GM12878 (cell line): Measurements from ENCODE around the gene BCL11A. TPM values are rescaled to one million over a fixed set of nuclear protein-coding genes. Genes with fewer than 3 reads are reported as not detected.

ENCODE experiments used
- ATAC-seq: fragments of 200-7000 bp; cut with Tn5 transposase; 3 replicates; pipeline ENCODE4 v1.9.1; 2020; ENCODE audit warnings: mild to moderate bottlenecking, moderate library complexity
- BruUV-seq: library from RNA; stranded (reverse); fragments of 400-500 nt; replicated peaks from 2 replicates; lab custom pipeline; 2021; lab: Mats Ljungman, UMichigan
- CTCF ChIA-PET: fragments of 300-600 bp; sonication (Branson Sonifier 250); formaldehyde crosslinking; extraction: SDS; loops from one replicate; lab custom pipeline; 2021; ENCODE audit warnings: inconsistent platforms; lab: Yijun Ruan, JAX
- POLR2A ChIA-PET: fragments of 350-600 bp; formaldehyde crosslinking; extraction: SDS; loops from one replicate; lab custom pipeline; 2021; ENCODE audit warnings: inconsistent platforms; lab: Charles Lee
- RAD21 ChIA-PET: fragments of 300-600 bp; sonication (Branson Sonifier 250); formaldehyde crosslinking; loops from one replicate; lab custom pipeline; 2023; ENCODE audit warnings: antibody characterized with exemption; ENCODE audit not compliant: unreplicated experiment; lab: Charles Lee
- SMC1A ChIA-PET: fragments of 300-600 bp; sonication (Branson Sonifier 250); formaldehyde crosslinking; loops from one replicate; lab custom pipeline; 2023; ENCODE audit not compliant: unreplicated experiment, uncharacterized antibody; lab: Charles Lee
- DNase-seq: peaks from one replicate; pipeline ENCODE4 v3.0.0-alpha.2; 2011; ENCODE audit warnings: low read depth, low spot score
- FAIRE-seq: peaks from 3 replicates; lab custom pipeline; 2011; peaks lifted over from hg19 to GRCh38; lab: Jason Lieb, UNC
- H2AFZ ChIP-seq: 2 replicates; pipeline ENCODE4 v1.6.0; 2011; ENCODE audit warnings: low read depth, low read length, control low read depth; ENCODE audit not compliant: control insufficient read depth
- H3K27ac ChIP-seq: 2 replicates; pipeline ENCODE4 v1.5.1; 2011; ENCODE audit warnings: control low read depth; ENCODE audit not compliant: control insufficient read depth, insufficient read depth
- H3K27me3 ChIP-seq, 2 experiments: replicated peaks in 1 of 2; 2 replicates each; pipeline versions ENCODE4 v1.6.0 to v1.6.1; 2011; ENCODE audit warnings: low read length in 1 of 2; ENCODE audit not compliant: control insufficient read depth in 2 of 2, insufficient read depth in 2 of 2
- H3K36me3 ChIP-seq, 2 experiments: 2 replicates each; pipeline ENCODE4 v1.5.1; 2011; ENCODE audit warnings: low read length in 1 of 2; ENCODE audit not compliant: control insufficient read depth in 2 of 2, insufficient read depth in 2 of 2
- H3K4me1 ChIP-seq: 2 replicates; pipeline ENCODE4 v1.6.1; 2011; ENCODE audit warnings: mild to moderate bottlenecking, low read length, moderate library complexity, mixed read lengths; ENCODE audit not compliant: control insufficient read depth, insufficient read depth
- H3K4me2 ChIP-seq: 2 replicates; pipeline ENCODE4 v1.6.0; 2011; ENCODE audit warnings: control low read depth; ENCODE audit not compliant: control insufficient read depth, insufficient read depth
- H3K4me3 ChIP-seq: fragments of 200-600 bp; sonication (generic); 2 replicates; pipeline ENCODE4 v1.5.1; 2016
- H3K79me2 ChIP-seq: 2 replicates; pipeline ENCODE4 v1.6.0; 2011; ENCODE audit warnings: low read length; ENCODE audit not compliant: control insufficient read depth, insufficient read depth
- H3K9ac ChIP-seq: 2 replicates; pipeline ENCODE4 v1.8.0; 2011; ENCODE audit warnings: low read length, control low read depth, mixed read lengths; ENCODE audit not compliant: control insufficient read depth, insufficient read depth
- H3K9me3 ChIP-seq: replicated peaks from 3 replicates; pipeline ENCODE4 v1.5.1; 2011; ENCODE audit warnings: mild to moderate bottlenecking, low read length; ENCODE audit not compliant: control insufficient read depth, insufficient read depth
- H4K20me1 ChIP-seq: 2 replicates; pipeline ENCODE4 v1.6.0; 2011; ENCODE audit not compliant: control insufficient read depth, insufficient read depth
- EED ChIP-seq: sonication (generic); IDR thresholded peaks from 2 replicates; pipeline ENCODE4 v1.6.1; 2016; ENCODE audit warnings: antibody characterized with exemption, low read depth
- ESRRA ChIP-seq: IDR thresholded peaks from 2 replicates; pipeline ENCODE4 v1.6.1; 2012; ENCODE audit warnings: mild to moderate bottlenecking, low read length, improper control_type of control experiment
- IRF4 ChIP-seq: IDR thresholded peaks from 2 replicates; pipeline ENCODE4 v1.6.1; 2011; ENCODE audit warnings: low read depth, low read length
- MTA2 ChIP-seq: fragments of 450-650 bp; IDR thresholded peaks from 2 replicates; pipeline ENCODE4 v1.6.1; 2016; ENCODE audit warnings: low read depth, mild to moderate bottlenecking, moderate library complexity
- PAX8 ChIP-seq: fragments of 450-650 bp; IDR thresholded peaks from 2 replicates; pipeline ENCODE4 v1.6.1; 2017; ENCODE audit warnings: mild to moderate bottlenecking, moderate library complexity
- SIN3A ChIP-seq: IDR thresholded peaks from 2 replicates; pipeline ENCODE4 v1.6.1; 2012; ENCODE audit warnings: low read depth, low read length, improper control_type of control experiment
- SMARCA5 ChIP-seq: fragments of 450-650 bp; IDR thresholded peaks from 2 replicates; pipeline ENCODE4 v1.6.1; 2017; ENCODE audit warnings: mild to moderate bottlenecking
- STAT3 ChIP-seq: IDR thresholded peaks from 2 replicates; pipeline ENCODE4 v1.6.1; 2011; ENCODE audit warnings: low read depth, low read length, improper control_type of control experiment
- TARDBP ChIP-seq: IDR thresholded peaks from 2 replicates; pipeline ENCODE4 v1.6.1; 2016; ENCODE audit warnings: borderline replicate concordance
- ZZZ3 ChIP-seq: IDR thresholded peaks from 2 replicates; pipeline ENCODE4 v1.6.1; 2011; ENCODE audit warnings: low read depth; ENCODE audit not compliant: control insufficient read depth, insufficient read length
- WGBS: methylation state at CpG from one replicate; pipeline ENCODE4 v1.1.6; 2016; ENCODE audit warnings: low lambda C conversion rate; ENCODE audit not compliant: insufficient replicate concordance, insufficient coverage; ENCODE audit errors: missing lambda C conversion rate; 5-methylcytosine and 5-hydroxymethylcytosine counted together
- in situ Hi-C: fragments of 300-500 bp; cut with MboI; formaldehyde crosslinking; loops from 9 replicates; pipeline ENCODE4 v1.14.3; 2018; ENCODE audit warnings: mixed read lengths
- intact Hi-C: fragments of 100-400 bp; cut with micrococcal nuclease; formaldehyde crosslinking; loops from one replicate; pipeline ENCODE4 v1.14.2; 2022; ENCODE audit not compliant: unreplicated experiment
- polyA plus RNA-seq, 11 experiments: library from polyadenylated mRNA; depleted of rRNA in 4 of 11; unstranded in 6 of 11; stranded (reverse) in 5 of 11; fragments of >200 nt; fragmentation: Nextera tagmentation in 4 of 11; fragmentation: Illumina TruSeq in 1 of 11; extraction: Ambion mirVana in 4 of 11; extraction: Trizol in 1 of 11; gene quantifications; 1 replicate in 1 of 11; 2 replicates in 10 of 11; pipeline versions ENCODE4 v1.2.1 to v1.2.3, GENCODE V29; 2011 to 2016; ENCODE audit warnings: inconsistent platforms in 2 of 11, missing spikeins in 2 of 11, low read depth in 1 of 11
- total RNA-seq, 4 experiments: library from RNA; depleted of rRNA in 3 of 4; stranded (reverse); fragments of >200 nt in 3 of 4; fragmentation: Illumina TruSeq in 1 of 4; extraction: Trizol in 1 of 4; gene quantifications; 2 replicates each; pipeline versions ENCODE4 v1.2.1 to v1.2.3, GENCODE V29; 2013 to 2021
- TF ChIP-seq, protein P1 (sequence below): IDR thresholded peaks from 2 replicates; pipeline ENCODE4 v1.6.1; 2011; ENCODE audit warnings: low read depth, low read length, improper control_type of control experiment, borderline replicate concordance

BCL11A gene
- total and polyA plus RNA-seq, 10 of the 15 experiments (the other 5 are each of a cell fraction or from before 2014, with no cell fraction given) = 7.5 to 26.6 (median 11.1) TPM; not detected in 1

DNA sequence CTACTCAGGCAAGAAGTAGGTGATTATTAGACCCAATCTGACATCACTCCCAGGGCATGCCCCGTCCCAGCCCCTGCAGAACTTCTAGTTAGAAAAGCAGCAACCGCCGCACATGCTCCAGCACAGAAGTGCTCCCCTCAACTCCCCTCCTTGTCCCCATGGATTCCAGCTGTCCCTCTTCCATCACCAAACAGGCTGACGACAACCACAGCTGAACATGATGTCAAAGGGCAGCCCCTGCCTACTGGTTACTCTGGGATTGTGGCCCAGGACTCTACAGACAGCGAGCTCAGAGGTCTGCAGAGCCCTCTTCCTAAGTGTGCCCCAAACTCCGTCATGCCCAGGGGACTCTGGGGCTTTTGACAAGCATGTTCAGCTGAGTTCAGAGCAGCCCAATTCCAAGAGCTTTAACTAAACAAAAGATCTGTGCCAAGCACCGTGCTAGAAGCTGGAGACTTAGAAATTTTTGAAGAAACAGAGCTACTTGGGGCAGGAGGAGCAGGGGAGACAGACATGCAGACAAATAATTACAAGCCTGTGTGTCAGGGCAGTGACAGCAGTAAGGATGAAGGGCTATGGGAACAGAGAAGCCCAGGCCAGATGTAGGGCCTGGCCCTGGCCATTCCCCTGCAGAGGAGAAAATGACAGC lies 148.1 kb downstream of the BCL11A start:
- no TSS peak for BruUV-seq
- Histone ChIP-seq H4K20me1 (no peaks in the 10 kb centered on the region), H3K4me3 (no peak overlapping the region), H3K9ac (no peak overlapping the region), H3K9me3 (no peaks in the 10 kb centered on the region), H2AFZ (no peak overlapping the region), H3K4me1 (peaks cover 5% of the 10 kb centered on the region; the same call in 1 of the 2 replicates), H3K4me2 (no peak overlapping the region), H3K27me3 (no peaks in the 10 kb centered on the region; a peak in 1 of 4 replicates), H3K27ac (no peak overlapping the region), H3K79me2 (no peaks in the 10 kb centered on the region), H3K36me3 (no peaks in the 10 kb centered on the region)
- intact Hi-C loops (no loop called here), in situ Hi-C loops (no loop called here)
- 64% methylated on average over 7 of the region's 7 CpGs for WGBS
- POLR2A ChIA-PET = no interaction called here
- no peak for ATAC-seq
- DNase-seq = no peak
- FAIRE-seq = no peak
- SMC1A ChIA-PET = interaction anchor here (1.0 kb wide), 1 partner anchor 11 kb away, joined by 4 read pairs; no protein-coding TSS in a partner anchor
- TF ChIP-seq STAT3 (no peak), ZZZ3 (no peak), MTA2 (no peak), IRF4 (no peak), SIN3A (no peak), TARDBP (no peak), EED (no peak), PAX8 (no peak), SMARCA5 (no peak), ESRRA (no peak)
- TF ChIP-seq, protein P1, sequence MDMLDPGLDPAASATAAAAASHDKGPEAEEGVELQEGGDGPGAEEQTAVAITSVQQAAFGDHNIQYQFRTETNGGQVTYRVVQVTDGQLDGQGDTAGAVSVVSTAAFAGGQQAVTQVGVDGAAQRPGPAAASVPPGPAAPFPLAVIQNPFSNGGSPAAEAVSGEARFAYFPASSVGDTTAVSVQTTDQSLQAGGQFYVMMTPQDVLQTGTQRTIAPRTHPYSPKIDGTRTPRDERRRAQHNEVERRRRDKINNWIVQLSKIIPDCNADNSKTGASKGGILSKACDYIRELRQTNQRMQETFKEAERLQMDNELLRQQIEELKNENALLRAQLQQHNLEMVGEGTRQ = no peak
- CTCF ChIA-PET = interaction anchor here (1.7 kb wide), 1 partner anchor 34 kb away, joined by 8 read pairs; no protein-coding TSS in a partner anchor
- RAD21 ChIA-PET = no interaction called here

Other genes with a start within 250 kb of the BCL11A start
- 11.4 and 21.5 TPM in 2 replicates for gene PAPOLG, start 202.6 kb upstream of the BCL11A start, total RNA-seq (2014; rRNA removed)
- gene PAPOLG, start 202.6 kb upstream of the BCL11A start, total RNA-seq (2014; rRNA removed; fragmentation: Illumina TruSeq; extraction: Trizol) = 13.3 and 13.5 TPM in 2 replicates
- gene PAPOLG, start 202.6 kb upstream of the BCL11A start, total RNA-seq (2021) = 8.7 and 10.3 TPM in 2 replicates
- 15.8 and 18.5 TPM in 2 replicates for gene PAPOLG, start 202.6 kb upstream of the BCL11A start, polyA plus RNA-seq (2011; rRNA removed)
- 10.6 and 12.7 TPM in 2 replicates for gene PAPOLG, start 202.6 kb upstream of the BCL11A start, polyA plus RNA-seq (2014; fragmentation: Illumina TruSeq; extraction: Trizol)
- 1 to 10 TPM; 4.2 TPM for gene PAPOLG, start 202.6 kb upstream of the BCL11A start, polyA plus RNA-seq (2014; fragmentation: Nextera tagmentation; extraction: Ambion mirVana)
- gene PAPOLG, start 202.6 kb upstream of the BCL11A start, polyA plus RNA-seq (2014; rRNA removed) = 6.2 and 6.8 TPM in 2 replicates
- gene PAPOLG, start 202.6 kb upstream of the BCL11A start, polyA plus RNA-seq (2016; fragmentation: Nextera tagmentation; extraction: Ambion mirVana) = 10 to 100 TPM; 10.8 to 13.0 TPM